Glomerular visceral epithelial cell (primary cell): Measurements from ENCODE around the gene ADAMTSL2.

Experiments
- DNase-seq: peaks from one replicate; pipeline ENCODE4 v3.0.0-alpha.2; 2016; ENCODE audit errors: extremely low spot score

The ADAMTSL2 gene

GRCh38 chr9:133499892-133500270, 34.6 kb upstream of the ADAMTSL2 start:
- no peak for DNase-seq

- DNase-seq: no peak
Observed at GRCh38 chr9:133502112-133502511, 32.4 kb upstream of the ADAMTSL2 start.

DNA sequence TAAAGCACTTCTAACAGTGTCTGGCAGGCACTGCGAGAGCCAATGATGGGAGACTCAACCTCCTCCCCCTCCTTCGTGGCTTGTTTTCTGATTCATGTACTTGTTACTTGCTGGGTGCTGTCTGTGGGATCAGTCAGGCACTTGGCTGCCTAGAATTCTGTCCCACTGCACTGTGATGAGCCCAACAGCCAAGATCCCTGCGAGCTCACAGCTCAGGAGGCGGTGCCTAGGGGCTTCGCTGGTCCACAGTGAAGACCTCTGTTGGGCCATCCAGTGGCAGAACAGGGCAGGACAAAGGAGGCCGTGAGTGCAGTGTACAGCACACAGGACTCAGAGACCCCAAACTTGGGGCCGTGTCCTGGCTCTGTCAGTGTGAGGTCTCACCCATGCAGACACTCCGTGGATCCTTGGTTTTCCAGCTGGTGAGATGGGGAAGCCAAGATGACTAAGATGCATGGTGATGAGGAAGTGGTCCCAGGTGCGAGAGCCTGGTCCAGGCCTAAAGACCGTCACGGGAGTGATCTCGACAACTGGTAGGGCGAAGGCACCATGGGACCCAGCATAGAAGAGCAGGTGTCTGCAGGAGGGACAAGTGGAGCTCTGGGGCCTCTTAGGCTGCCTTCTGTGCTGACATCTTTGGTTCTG, 29.2 kb upstream of the ADAMTSL2 start:
- DNase-seq: peak; percentile 29

DNA sequence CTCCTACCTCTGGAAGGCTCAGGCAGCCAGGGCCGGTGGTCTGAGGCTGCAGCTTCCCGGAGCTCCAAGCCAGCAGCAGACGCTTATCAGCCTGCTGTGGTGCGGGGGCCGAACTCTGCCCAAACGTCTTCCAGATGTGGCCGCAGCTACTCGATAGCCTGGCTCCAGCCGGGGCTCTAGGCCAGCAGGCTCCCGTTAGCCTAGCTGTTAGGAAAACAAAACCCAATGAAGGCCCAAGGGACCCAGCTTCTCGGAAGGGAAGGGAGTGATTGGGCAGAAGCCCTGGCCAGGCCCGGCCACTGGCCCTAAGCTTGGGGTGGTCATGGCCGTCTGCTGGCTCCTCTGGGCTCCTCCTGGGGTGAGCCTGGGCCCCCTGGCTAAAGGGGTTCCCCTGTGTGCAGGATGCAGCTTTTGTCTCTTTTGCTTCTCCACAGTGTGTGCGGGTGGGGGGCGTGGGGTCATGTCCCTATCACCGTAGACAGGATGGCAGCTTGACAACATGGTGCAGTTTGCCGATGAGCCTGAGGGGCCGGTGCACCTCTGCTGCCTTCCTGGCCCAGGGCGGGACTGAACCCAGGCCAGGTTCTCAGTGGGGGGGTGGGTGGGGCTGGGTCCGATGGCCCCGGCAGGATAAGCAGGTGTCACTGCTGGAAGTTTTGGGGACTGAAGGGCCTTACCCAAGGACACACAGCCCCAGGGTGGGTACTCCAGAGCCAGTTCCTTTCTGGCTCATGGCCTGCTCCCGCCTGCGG, 28.4 kb upstream of the ADAMTSL2 start:
- no peak for DNase-seq

GRCh38 chr9:133506653-133507038, 27.9 kb upstream of the ADAMTSL2 start:
- peak; percentile 94 for DNase-seq

DNA sequence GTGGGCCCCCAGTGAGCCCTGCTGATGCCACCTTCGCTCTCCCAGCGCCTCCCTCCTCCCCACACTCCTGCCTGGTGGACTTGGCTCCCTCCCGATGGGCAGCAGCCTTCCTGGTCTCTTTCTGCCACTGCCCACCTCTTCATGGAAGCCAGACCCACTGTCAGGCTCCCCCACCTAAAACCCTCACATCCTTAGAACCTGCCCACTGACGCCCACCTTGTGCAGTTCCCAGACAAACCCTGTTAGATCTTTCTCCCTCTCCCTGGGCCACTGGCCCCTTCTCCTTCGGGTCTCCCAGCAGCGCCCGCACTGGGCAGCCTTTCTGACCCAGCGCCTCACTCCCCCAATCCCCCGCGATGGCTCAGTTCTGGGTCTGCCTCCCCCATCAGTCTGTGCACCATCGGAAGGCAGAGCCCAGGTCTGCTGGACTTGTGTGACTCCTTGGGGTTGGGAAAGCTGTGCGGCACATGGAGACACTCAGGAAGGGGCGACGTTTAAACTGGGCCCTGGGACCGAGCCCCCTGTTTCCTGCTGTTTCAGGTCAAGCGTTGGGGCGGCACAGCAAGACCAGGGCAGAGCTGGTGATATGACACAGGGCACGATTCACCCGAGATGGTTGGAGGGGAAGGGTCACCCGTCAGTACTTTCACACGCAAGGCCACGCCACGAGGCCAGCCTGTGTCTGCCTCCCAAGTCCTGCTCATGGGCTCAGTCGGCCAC, 27.1 kb upstream of the ADAMTSL2 start:
- no peak for DNase-seq

- no peak for DNase-seq
Observed at GRCh38 chr9:133508046-133508445, 26.5 kb upstream of the ADAMTSL2 start.

- no peak for DNase-seq
Observed at GRCh38 chr9:133509179-133510083, 25.1 kb upstream of the ADAMTSL2 start.

DNA sequence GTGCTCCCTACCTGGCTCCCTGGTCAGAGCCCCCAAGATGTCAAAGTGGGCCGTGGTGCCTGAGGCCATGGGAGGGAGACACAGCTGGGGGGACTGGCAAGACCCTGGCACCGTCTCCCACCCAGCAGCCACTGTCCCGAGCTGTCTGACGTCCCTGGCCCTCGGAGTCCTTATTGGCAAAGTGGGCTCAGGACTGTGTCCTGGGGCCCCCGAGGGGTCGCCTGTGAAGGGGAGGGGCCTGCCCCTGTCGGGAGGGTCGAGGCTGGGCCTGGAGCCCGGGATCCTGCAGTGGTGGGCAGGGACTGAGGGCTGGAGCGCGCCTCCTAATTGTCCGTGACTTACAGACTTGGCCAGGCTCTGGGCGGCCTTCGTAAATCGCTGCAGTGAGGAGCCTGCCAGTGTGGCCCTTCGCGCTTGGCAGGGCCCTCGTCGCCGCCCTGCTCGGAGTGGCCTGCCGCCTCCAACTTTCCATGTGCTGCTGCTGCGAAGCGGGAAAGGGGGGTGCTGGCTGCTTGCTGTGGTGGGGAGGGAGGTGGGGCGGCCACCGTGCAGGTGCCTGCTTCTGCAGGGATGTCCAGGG, 23.5 kb upstream of the ADAMTSL2 start:
- DNase-seq: no peak

DNA sequence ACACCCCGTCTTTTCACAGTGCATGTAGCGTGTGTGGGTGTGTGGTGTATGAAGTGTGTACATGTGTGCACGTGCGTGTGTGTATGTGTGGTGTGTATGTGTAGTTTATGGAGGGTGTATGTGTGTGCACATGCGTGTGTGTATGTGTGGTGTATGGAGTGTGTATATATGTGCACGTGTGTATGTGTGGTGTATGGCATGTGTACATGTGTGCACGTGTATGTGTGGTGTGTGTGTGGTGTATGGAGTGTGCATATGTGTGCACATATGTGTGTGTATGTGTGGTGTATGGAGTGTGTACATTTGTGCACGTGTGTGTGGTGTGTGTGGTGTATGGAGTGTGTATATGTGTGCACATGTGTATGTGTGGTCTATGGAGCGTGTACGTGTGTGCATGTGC, 22.9 kb upstream of the ADAMTSL2 start:
- no peak for DNase-seq

- DNase-seq: no peak
Observed at GRCh38 chr9:133512253-133513213, 22.0 kb upstream of the ADAMTSL2 start.

DNA sequence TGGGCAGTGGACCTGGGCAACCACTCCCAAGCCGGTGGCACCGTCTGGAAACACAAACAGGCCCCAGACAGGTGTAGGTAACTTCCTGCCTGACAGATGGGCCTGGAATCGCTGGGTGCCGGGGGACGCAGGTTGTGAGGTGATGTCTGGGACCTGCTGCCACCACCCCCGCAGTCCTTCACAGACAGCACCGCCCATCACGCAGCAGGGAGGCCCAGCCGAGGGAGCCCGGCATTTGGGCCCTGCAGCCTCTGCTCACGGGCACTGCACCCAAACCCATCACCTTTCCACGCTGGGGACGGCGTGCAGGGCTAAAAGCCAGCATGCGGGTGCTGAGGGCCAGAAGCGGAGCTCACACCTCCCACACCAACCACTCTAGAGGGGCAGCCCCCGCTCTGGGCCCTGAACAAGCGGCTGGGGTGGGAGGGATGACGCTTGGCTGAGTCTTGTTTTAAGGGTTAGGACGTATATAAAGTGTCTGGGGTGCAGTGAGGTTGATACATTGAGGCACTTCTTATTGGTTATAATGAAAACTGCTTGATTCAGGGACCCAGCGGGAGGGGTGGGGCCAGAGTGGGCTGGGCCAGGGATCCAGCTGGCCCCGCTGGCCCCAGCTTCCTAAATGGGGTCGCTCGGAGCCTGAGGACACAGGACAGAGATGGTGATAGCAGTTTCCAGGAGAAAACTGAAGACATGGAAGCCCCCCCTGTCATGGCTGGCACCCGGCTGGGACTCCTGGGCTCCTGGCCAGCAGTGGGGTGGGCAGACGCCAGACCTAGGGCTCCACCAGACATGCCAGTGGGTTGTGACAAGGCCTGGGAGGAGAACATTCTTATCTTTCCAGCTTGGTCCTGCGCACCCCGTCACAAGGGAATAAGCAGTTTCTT, 21.0 kb upstream of the ADAMTSL2 start:
- no peak for DNase-seq

DNA sequence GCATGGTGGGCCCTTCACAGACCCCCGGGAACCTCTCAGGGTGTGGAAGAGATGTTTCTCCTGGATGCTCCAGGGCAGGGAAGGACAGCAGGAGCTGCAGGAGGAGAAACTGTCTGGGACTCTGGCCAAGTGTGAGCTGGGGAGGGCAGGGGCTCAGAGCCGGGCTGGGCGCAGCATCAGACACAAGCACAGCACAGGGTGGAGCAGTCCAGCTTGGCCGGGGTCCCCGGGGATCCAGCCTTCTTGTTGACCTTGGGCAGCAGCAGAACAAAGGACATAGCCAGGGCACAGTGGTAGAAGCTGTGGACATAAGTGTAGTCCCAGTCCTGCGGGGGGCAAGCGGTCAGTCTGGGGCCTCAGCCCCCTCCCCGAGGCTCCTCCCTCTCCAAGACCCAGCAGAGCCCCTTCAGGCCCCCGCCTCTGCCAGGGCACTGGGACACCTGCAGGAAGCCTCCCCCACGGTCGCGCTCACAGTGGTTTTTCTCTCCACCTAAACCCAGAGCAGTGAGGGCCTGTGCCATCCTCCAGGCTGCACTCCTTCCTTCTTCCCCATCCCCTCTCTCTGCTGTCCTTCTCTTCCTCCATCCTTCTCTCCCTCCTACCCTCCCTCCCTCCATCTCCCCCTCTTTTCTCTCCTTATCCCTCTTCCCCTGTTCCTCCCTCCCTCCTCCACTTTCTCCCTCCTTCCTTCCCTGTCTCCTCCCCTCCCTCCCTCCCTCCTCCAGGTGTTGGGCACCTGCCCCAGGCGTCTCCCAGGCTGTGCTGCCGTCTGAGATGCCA, 19.9 kb upstream of the ADAMTSL2 start:
- DNase-seq: no peak

DNA sequence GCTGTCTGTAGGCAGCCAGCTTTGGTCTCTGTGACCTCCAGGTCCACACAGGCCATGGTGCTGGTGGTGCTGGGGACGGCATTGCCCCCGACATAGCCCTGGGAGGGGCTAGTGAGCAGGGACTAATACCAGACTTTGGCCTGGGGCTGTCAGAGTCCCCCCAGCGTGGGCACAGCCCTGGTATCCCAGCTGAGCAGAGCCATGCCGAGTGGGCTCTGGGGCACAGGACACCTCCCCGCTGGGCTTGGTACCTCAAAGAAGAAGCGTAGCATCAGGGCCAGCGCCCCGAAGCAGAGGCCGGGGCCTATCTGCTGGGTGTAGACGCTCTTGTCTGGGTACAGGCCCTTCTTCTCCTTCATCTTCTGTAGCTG, 19.3 kb upstream of the ADAMTSL2 start:
- DNase-seq: no peak

DNA sequence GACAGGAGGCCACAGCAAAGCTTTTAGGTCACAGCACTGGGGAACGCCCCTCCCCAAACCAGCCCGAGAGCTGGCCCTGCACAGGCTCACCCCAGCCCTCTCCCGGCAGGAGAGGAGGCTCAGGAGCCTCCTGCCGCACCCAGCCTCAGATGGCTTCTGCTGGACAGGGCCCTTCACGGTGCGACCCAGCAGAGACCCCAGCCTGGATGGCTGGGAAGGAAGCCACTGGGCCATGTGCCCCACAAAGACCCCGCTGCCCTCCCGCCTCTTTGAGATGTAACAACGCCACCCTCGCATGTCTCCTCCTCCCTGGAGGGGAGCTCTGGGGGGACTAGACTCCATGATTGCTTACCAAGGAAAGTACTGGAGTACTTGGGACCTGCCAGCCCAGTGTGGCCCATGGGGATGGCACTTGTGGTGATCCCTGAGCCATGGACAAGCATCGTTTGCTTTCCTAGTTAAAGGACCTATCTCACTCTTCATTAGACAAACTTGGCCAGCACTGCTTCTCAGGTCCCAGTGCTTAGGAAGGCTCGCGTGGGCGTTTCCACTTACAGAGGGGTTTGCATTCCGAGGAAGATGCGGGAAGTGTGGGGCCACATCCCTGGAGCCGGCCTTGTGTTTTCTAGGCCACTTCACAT, 18.8 kb upstream of the ADAMTSL2 start:
- no peak for DNase-seq

DNA sequence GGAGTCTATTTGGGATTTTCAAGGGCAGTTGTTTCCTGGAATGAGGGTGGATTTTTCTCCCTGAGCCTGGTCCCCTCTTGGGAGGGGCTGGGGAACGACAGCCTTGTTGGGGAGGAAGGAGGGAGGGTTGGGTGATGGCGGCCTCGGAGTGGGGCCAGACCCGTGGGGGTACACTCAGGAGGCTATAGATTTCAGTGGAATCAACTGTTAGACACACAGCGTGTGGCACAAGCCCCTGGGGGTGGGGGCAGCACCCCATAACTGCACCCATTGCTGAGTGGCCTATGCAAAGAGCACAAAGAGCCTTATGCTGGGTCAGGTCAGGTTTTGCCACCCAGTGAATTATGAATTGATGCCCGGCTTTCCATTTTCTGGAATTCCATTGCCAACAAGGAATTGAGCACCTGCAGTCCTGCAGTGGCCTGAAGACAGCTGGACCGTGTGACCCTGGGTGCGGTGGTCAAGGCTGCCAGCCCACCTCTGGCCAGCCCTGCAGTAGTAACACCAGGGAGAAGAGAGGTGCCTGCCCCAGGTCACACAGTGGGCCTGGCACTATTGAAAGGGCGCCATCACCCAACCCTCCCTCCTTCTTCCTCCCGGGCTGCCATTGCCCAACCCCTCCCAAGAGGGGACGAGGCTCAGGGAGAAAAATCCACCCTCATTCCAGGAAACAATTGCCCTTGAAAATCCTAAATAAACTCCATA, 18.1 kb upstream of the ADAMTSL2 start:
- no peak for DNase-seq

- no peak for DNase-seq
Observed at GRCh38 chr9:133516961-133517350, 17.5 kb upstream of the ADAMTSL2 start.

- no peak for DNase-seq
Observed at GRCh38 chr9:133517711-133518110, 16.8 kb upstream of the ADAMTSL2 start.
